ENCODE results near the gene MMP23B. TPM values are rescaled to one million over a fixed set of nuclear protein-coding genes. Genes with fewer than 3 reads are reported as not detected.
A peak's percentile ranks its signal among the peaks of the same experiment; 100 is the strongest.

MMP23B gene
- total RNA-seq, 2 donors from 2014 or later, result 3.0 to 5.8 TPM

- peaks cover 4% of the 10 kb centered on the region for H3K4me1 ChIP-seq
- H3K27ac ChIP-seq, result no peak overlapping the region
- no peak overlapping the region for H3K9ac ChIP-seq (ENCODE audit: low read depth in 2 of 2, low read length in 2 of 2)
- intact Hi-C loops (cut with DNase I), result no loop called here
- no peak overlapping the region for H3K4me3 ChIP-seq
- no peak for TF ChIP-seq CTCF (IDR thresholded peaks at IDR 0.05)
- no peaks in the 10 kb centered on the region for H3K36me3 ChIP-seq
- no peaks in the 10 kb centered on the region for H3K9me3 ChIP-seq
- H3K27me3 ChIP-seq, result peaks cover 31% of the 10 kb centered on the region
- DNase-seq, result no peak
These were observed 33.3 kb upstream of the MMP23B start for GRCh38 chr1:1598720-1599029.

GRCh38 chr1:1599030-1599934 lies 32.7 kb upstream of the MMP23B start:
- Histone ChIP-seq H3K27me3 (peaks cover 31% of the 10 kb centered on the region), H3K4me1 (peaks cover 4% of the 10 kb centered on the region), H3K36me3 (no peaks in the 10 kb centered on the region), H3K27ac (no peak overlapping the region), H3K9ac (ENCODE audit: low read depth in 2 of 2, low read length in 2 of 2) (no peak overlapping the region), H3K4me3 (peak overlapping the region; percentile 15), H3K9me3 (no peaks in the 10 kb centered on the region)
- no peak for DNase-seq
- intact Hi-C loops (cut with DNase I), result no loop called here
- TF ChIP-seq CTCF (IDR thresholded peaks at IDR 0.05), result no peak

GRCh38 chr1:1599935-1600860 lies 31.8 kb upstream of the MMP23B start, which contains the start of gene FNDC10:
FNDC10 (minus strand) TSS chr1:1600135; CDS start chr1:1600015, 120 bp downstream.
- no peaks in the 10 kb centered on the region for H3K36me3 ChIP-seq
- intact Hi-C loops (cut with DNase I), result no loop called here
- DNase-seq, result no peak
- no peak within 1 kb of the TSS for H3K27ac ChIP-seq
- TF ChIP-seq CTCF (IDR thresholded peaks at IDR 0.05), result no peak
- peaks cover 31% of the 10 kb centered on the region for H3K27me3 ChIP-seq
- H3K9ac ChIP-seq (ENCODE audit: low read depth in 2 of 2, low read length in 2 of 2), result peak within 1 kb of the TSS in 1 of 2 donors; percentile 12
- peaks cover 4% of the 10 kb centered on the region for H3K4me1 ChIP-seq
- H3K9me3 ChIP-seq, result no peaks in the 10 kb centered on the region
- peak within 1 kb of the TSS; percentile 32 for H3K4me3 ChIP-seq

GRCh38 chr1:1600861-1601563 lies 31.0 kb upstream of the MMP23B start:
- intact Hi-C loops (cut with DNase I), result no loop called here
- TF ChIP-seq CTCF (IDR thresholded peaks at IDR 0.05), result no peak
- no peaks in the 10 kb centered on the region for H3K36me3 ChIP-seq
- DNase-seq, result no peak
- H3K9me3 ChIP-seq, result no peaks in the 10 kb centered on the region
- H3K9ac ChIP-seq (ENCODE audit: low read depth in 2 of 2, low read length in 2 of 2), result no peak overlapping the region
- H3K4me3 ChIP-seq, result no peak overlapping the region
- H3K4me1 ChIP-seq, result peaks cover 4% of the 10 kb centered on the region
- no peak overlapping the region for H3K27ac ChIP-seq
- peaks cover 31% of the 10 kb centered on the region for H3K27me3 ChIP-seq
